Lower leg skin (tissue), 3 donors: Measurements from ENCODE around the gene KLHDC4.

Experiments
- CTCF ChIP-seq, 3 donors: fragments of 450-650 bp; IDR thresholded peaks; one replicate each; pipeline ENCODE4 v1.5.1; 2016; ENCODE audit warnings: antibody characterized with exemption in 3 of 3, mild to moderate bottlenecking in 3 of 3, moderate library complexity in 2 of 3
- POLR2A ChIP-seq, 2 donors: fragments of 450-650 bp; IDR thresholded peaks; one replicate each; pipeline ENCODE4 v1.6.1; 2016 to 2017; ENCODE audit warnings: antibody characterized with exemption in 2 of 2, mild to moderate bottlenecking in 1 of 2, moderate library complexity in 1 of 2

GRCh38 chr16:87746178-87746577 is 19.6 kb downstream of the KLHDC4 start:
- TF ChIP-seq CTCF (IDR thresholded peaks at IDR 0.05) (no peak), POLR2A (IDR thresholded peaks at IDR 0.05) (no peak)
